ELR (cell line): ENCODE data around the gene PPP1R16B.
"Not testable (repeated sequence)": the region's sequence is repeated elsewhere in the genome, so short reads cannot be mapped to it uniquely, and the experiment has no call there.

Experiments
- DNase-seq: peaks from one replicate; pipeline ENCODE4 v3.0.0-alpha.2; 2015; ENCODE audit warnings: low read depth

Gene PPP1R16B

GRCh38 chr20:38853759-38854158, 48.3 kb downstream of the PPP1R16B start:
- no peak for DNase-seq

GRCh38 chr20:38854654-38855066, 49.2 kb downstream of the PPP1R16B start:
- DNase-seq, result no peak

- DNase-seq, result peak; percentile 6
These were observed 49.9 kb downstream of the PPP1R16B start for GRCh38 chr20:38855356-38855755.

- no peak for DNase-seq
These were observed 51.1 kb downstream of the PPP1R16B start for GRCh38 chr20:38856570-38856969.

- DNase-seq, result no peak
These were observed 52.2 kb downstream of the PPP1R16B start for GRCh38 chr20:38857703-38858102.

GRCh38 chr20:38859070-38859690, 53.7 kb downstream of the PPP1R16B start:
- no peak for DNase-seq

GRCh38 chr20:38859857-38860256, 54.4 kb downstream of the PPP1R16B start:
- DNase-seq, result not testable (repeated sequence)

- DNase-seq, result no peak
These were observed 55.5 kb downstream of the PPP1R16B start for GRCh38 chr20:38861071-38861401.

GRCh38 chr20:38862226-38862625, 56.7 kb downstream of the PPP1R16B start:
- DNase-seq, result no peak

- DNase-seq, result no peak
These were observed 57.7 kb downstream of the PPP1R16B start for GRCh38 chr20:38863024-38863851.

- DNase-seq, result no peak
These were observed 59.2 kb downstream of the PPP1R16B start for GRCh38 chr20:38864662-38865061.

GRCh38 chr20:38866265-38867061, 61.0 kb downstream of the PPP1R16B start:
- DNase-seq, result no peak

GRCh38 chr20:38867062-38867359, 61.5 kb downstream of the PPP1R16B start:
- DNase-seq, result no peak

GRCh38 chr20:38870733-38871559, 65.4 kb downstream of the PPP1R16B start:
- peak; percentile 72 for DNase-seq

GRCh38 chr20:38871560-38871953, 66.1 kb downstream of the PPP1R16B start:
- no peak for DNase-seq

- no peak for DNase-seq
These were observed 66.5 kb downstream of the PPP1R16B start for GRCh38 chr20:38872036-38872435.

GRCh38 chr20:38872491-38873049, 67.1 kb downstream of the PPP1R16B start:
- DNase-seq, result no peak

- no peak for DNase-seq
These were observed 67.6 kb downstream of the PPP1R16B start for GRCh38 chr20:38873050-38873581.

- DNase-seq, result no peak
These were observed 69.1 kb downstream of the PPP1R16B start for GRCh38 chr20:38874460-38875174.

GRCh38 chr20:38875175-38875993, 69.9 kb downstream of the PPP1R16B start:
- no peak for DNase-seq
